Measurements from ENCODE around the gene FKBP9. TPM values are rescaled to one million over a fixed set of nuclear protein-coding genes. Genes with fewer than 3 reads are reported as not detected.
"Not testable (repeated sequence)": the region's sequence is repeated elsewhere in the genome, so short reads cannot be mapped to it uniquely, and the experiment has no call there.

The FKBP9 gene
- total RNA-seq, 2 donors from 2014 or later = 0.61 to 0.74 TPM

DNA sequence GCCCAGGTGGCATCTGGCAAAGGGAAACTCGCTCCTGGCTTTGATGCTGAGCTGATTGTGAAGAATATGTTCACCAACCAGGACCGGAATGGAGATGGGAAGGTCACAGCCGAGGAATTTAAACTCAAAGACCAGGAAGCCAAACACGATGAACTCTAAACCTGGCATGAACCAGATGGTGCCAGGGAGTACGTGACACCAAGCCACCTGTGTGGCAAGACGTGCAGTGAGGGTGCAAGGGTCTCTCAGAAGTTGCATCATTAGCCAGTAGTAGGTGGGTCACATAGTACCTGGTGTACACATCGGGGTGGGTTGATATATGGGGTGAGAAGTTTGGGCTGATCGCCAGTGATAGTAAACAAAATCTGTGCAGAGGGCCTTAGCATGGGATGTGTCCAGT lies 48.0 kb downstream of the FKBP9 start:
- H3K36me3 Mint-ChIP-seq, H3K9me3 Mint-ChIP-seq: not testable (repeated sequence)

GRCh38 chr7:33005690-33006089 lies 48.5 kb downstream of the FKBP9 start:
- not testable (repeated sequence) for H3K4me3 Mint-ChIP-seq; H3K27me3 Mint-ChIP-seq; H3K36me3 Mint-ChIP-seq; H3K9me3 Mint-ChIP-seq; H3K27ac Mint-ChIP-seq; H3K4me1 Mint-ChIP-seq (ENCODE audit: low read depth in 2 of 2); DNase-seq (ENCODE audit: low spot score); ATAC-seq

More for the DNA sequence above, 48.0 kb downstream of the FKBP9 start:
- not testable (repeated sequence) for H3K4me3 Mint-ChIP-seq; H3K27me3 Mint-ChIP-seq; DNase-seq (ENCODE audit: low spot score); H3K4me1 Mint-ChIP-seq (ENCODE audit: low read depth in 2 of 2); ATAC-seq; H3K27ac Mint-ChIP-seq

GRCh38 chr7:33009734-33010133 lies 52.5 kb downstream of the FKBP9 start:
- ATAC-seq = no peak
- H3K27ac Mint-ChIP-seq = no peak overlapping the region
- peaks cover 17% of the 10 kb centered on the region for H3K36me3 Mint-ChIP-seq
- H3K4me1 Mint-ChIP-seq (ENCODE audit: low read depth in 2 of 2) = peaks cover 0 to 3% of the 10 kb centered on the region in 2 donors
- DNase-seq (ENCODE audit: low spot score) = no peak
- H3K27me3 Mint-ChIP-seq = no peaks in the 10 kb centered on the region
- no peak overlapping the region for H3K4me3 Mint-ChIP-seq
- no peaks in the 10 kb centered on the region for H3K9me3 Mint-ChIP-seq

DNA sequence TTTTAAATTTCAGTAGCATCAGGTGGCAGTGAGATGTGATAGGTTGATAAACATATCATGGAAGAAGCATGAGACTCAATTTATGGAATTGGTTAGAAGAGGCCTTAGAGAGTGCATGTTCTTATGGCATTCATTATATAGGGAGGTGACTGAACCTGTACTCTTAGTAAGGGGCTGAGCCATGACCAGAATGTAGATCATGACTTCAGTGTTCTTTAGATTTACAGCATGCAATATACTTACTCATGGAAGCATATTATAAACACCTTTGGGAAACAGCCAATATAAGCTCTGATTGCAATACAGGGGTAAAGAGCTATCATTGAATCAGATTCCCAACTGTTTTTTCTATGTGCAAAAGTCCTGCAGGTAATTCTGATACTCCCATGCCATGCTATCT lies 55.1 kb downstream of the FKBP9 start:
- ATAC-seq (no peak), DNase-seq (ENCODE audit: low spot score) (no peak)
- Mint-ChIP-seq H3K4me3 (no peak overlapping the region), H3K9me3 (no peaks in the 10 kb centered on the region), H3K4me1 (ENCODE audit: low read depth in 2 of 2) (peaks cover 0 to 3% of the 10 kb centered on the region in 2 donors), H3K27ac (no peak overlapping the region), H3K36me3 (peaks cover 27% of the 10 kb centered on the region), H3K27me3 (no peaks in the 10 kb centered on the region)

- Mint-ChIP-seq H3K27me3 (no peaks in the 10 kb centered on the region), H3K36me3 (peaks cover 5% of the 10 kb centered on the region), H3K9me3 (no peaks in the 10 kb centered on the region), H3K4me1 (ENCODE audit: low read depth in 2 of 2) (no peaks in the 10 kb centered on the region), H3K27ac (no peak overlapping the region), H3K4me3 (no peak overlapping the region)
- DNase-seq (ENCODE audit: low spot score) (no peak), ATAC-seq (no peak)
Observed at GRCh38 chr7:33024189-33024757, 67.0 kb downstream of the FKBP9 start.

- Mint-ChIP-seq H3K4me1 (ENCODE audit: low read depth in 2 of 2) (peaks cover 20 to 37% of the 10 kb centered on the region in 2 donors), H3K9me3 (no peaks in the 10 kb centered on the region)
Observed at GRCh38 chr7:33035776-33036175, 78.5 kb downstream of the FKBP9 start.

DNA sequence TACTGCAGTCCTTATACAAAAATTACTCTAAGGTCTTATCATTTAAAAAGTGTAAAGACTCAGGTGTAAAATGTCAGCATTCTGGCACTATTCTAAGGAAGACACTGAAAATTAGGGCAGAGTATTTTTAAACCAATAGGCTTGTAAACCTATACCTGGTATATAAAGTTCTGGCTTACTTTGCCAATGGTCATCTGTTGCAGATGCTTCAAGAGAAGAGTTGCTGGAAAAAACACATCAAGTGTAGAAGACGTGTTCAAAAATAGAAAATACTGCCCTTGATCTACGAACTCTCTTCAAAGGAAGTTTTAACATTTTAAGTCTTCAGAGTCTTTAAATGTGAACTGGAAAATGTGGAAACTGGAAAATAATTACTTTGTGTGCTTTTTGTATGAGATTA lies 81.4 kb downstream of the FKBP9 start:
- Mint-ChIP-seq H3K9me3 (no peaks in the 10 kb centered on the region), H3K27me3 (no peaks in the 10 kb centered on the region), H3K36me3 (peaks cover 4% of the 10 kb centered on the region), H3K4me3 (peak overlapping the region; percentile 52), H3K27ac (peak overlapping the region; percentile 27 to 87), H3K4me1 (ENCODE audit: low read depth in 2 of 2) (peaks cover 24 to 43% of the 10 kb centered on the region in 2 donors)
- ATAC-seq = no peak
- DNase-seq (ENCODE audit: low spot score) = no peak

More at GRCh38 chr7:33035776-33036175, 78.5 kb downstream of the FKBP9 start:
- H3K4me3 Mint-ChIP-seq = no peak overlapping the region
- H3K36me3 Mint-ChIP-seq = peaks cover 4% of the 10 kb centered on the region
- no peaks in the 10 kb centered on the region for H3K27me3 Mint-ChIP-seq
- ATAC-seq (no peak), DNase-seq (ENCODE audit: low spot score) (no peak)
- no peak overlapping the region for H3K27ac Mint-ChIP-seq

GRCh38 chr7:33039257-33039902 lies 82.1 kb downstream of the FKBP9 start:
- DNase-seq (ENCODE audit: low spot score) (no peak), ATAC-seq (peak in 1 of 2 donors; percentile 79)
- Mint-ChIP-seq H3K27ac (peak overlapping the region; percentile 27 to 87), H3K4me3 (peak overlapping the region; percentile 76), H3K27me3 (no peaks in the 10 kb centered on the region), H3K9me3 (no peaks in the 10 kb centered on the region), H3K4me1 (ENCODE audit: low read depth in 2 of 2) (peaks cover 28 to 46% of the 10 kb centered on the region in 2 donors), H3K36me3 (peaks cover 3% of the 10 kb centered on the region)

GRCh38 chr7:33039903-33040292 lies 82.7 kb downstream of the FKBP9 start:
- H3K4me1 Mint-ChIP-seq (ENCODE audit: low read depth in 2 of 2) = peaks cover 27 to 46% of the 10 kb centered on the region in 2 donors
- DNase-seq (ENCODE audit: low spot score) = no peak
- peak overlapping the region; percentile 27 to 87 for H3K27ac Mint-ChIP-seq
- H3K36me3 Mint-ChIP-seq = no peaks in the 10 kb centered on the region
- H3K9me3 Mint-ChIP-seq = no peaks in the 10 kb centered on the region
- H3K27me3 Mint-ChIP-seq = no peaks in the 10 kb centered on the region
- no peak for ATAC-seq
- H3K4me3 Mint-ChIP-seq = peak overlapping the region; percentile 76

GRCh38 chr7:33040803-33041516 lies 83.7 kb downstream of the FKBP9 start:
- Mint-ChIP-seq H3K27ac (peak overlapping the region; percentile 88 to 92), H3K9me3 (no peaks in the 10 kb centered on the region), H3K36me3 (no peaks in the 10 kb centered on the region), H3K4me3 (peak overlapping the region; percentile 79), H3K27me3 (no peaks in the 10 kb centered on the region), H3K4me1 (ENCODE audit: low read depth in 2 of 2) (peaks cover 30 to 49% of the 10 kb centered on the region in 2 donors)
- peak; percentile 67 for DNase-seq (ENCODE audit: low spot score)
- peak; percentile 93 to 99 for ATAC-seq

- Mint-ChIP-seq H3K27ac (peak overlapping the region; percentile 88 to 92), H3K4me3 (no peak overlapping the region), H3K27me3 (no peaks in the 10 kb centered on the region), H3K9me3 (no peaks in the 10 kb centered on the region), H3K4me1 (ENCODE audit: low read depth in 2 of 2) (peaks cover 30 to 44% of the 10 kb centered on the region in 2 donors), H3K36me3 (no peaks in the 10 kb centered on the region)
- DNase-seq (ENCODE audit: low spot score) (no peak), ATAC-seq (no peak)
Observed at GRCh38 chr7:33041631-33042428, 84.6 kb downstream of the FKBP9 start.

DNA sequence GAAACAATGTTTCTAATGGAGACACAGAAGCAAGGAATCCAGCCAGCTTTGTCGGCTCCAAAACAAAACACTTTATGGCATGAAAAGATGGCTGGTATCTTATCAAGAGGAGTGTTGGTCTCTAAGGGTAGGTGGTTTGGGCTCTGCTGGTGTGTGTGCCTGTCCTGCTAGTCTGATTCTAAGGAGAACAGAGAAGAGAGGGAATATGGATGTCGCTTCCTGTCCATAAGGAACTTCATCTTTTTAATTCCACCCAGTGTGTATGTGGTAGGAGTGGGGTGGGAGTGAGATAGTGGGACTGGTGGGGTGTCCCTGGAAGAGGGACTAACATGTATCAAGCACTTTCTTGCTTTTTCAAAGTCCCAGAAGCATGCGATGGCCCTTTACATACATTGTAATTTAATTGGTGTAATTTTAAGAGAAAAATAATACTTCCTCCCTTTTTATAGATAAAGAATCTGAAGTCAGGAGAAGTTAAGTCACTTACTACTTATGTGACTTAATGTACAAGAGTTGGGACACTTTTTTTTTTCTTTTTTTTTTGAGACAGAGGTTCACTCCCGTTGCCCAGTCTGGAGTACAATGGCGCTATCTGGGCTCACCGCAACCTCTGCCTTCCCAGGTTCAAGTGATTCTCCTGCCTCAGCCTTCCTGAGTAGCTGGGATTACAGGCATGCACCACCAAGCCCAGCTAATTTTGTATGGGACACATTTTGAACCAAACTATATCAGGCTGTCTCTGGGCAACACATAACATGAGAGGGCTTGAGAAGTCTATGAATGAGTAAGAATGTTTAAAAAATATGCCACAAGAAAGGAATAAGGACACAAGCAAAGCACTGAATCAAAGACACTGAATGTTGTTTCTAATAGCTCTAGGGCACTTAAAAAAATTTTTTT lies 86.5 kb downstream of the FKBP9 start:
- no peaks in the 10 kb centered on the region for H3K36me3 Mint-ChIP-seq
- no peaks in the 10 kb centered on the region for H3K9me3 Mint-ChIP-seq
- H3K4me3 Mint-ChIP-seq = no peak overlapping the region
- DNase-seq (ENCODE audit: low spot score) (no peak), ATAC-seq (no peak)
- no peaks in the 10 kb centered on the region for H3K27me3 Mint-ChIP-seq
- H3K27ac Mint-ChIP-seq = peak overlapping the region in 1 of 2 donors; percentile 53
- peaks cover 29 to 39% of the 10 kb centered on the region in 2 donors for H3K4me1 Mint-ChIP-seq (ENCODE audit: low read depth in 2 of 2)

GRCh38 chr7:33044401-33044718 lies 87.1 kb downstream of the FKBP9 start:
- H3K4me3 Mint-ChIP-seq = no peak overlapping the region
- H3K27ac Mint-ChIP-seq = peak overlapping the region in 1 of 2 donors; percentile 53
- no peaks in the 10 kb centered on the region for H3K27me3 Mint-ChIP-seq

More at GRCh38 chr7:33044401-33044718, 87.1 kb downstream of the FKBP9 start:
- ATAC-seq (no peak), DNase-seq (ENCODE audit: low spot score) (no peak)
- Mint-ChIP-seq H3K9me3 (no peaks in the 10 kb centered on the region), H3K4me1 (ENCODE audit: low read depth in 2 of 2) (peaks cover 26 to 35% of the 10 kb centered on the region in 2 donors), H3K36me3 (no peaks in the 10 kb centered on the region)

Measured in natural killer cell treated with Interleukin-12 subunit alpha and Interleukin-12 subunit beta and Interleukin-15 and Interleukin-18, amount 100 ng/mL, for 72 hours (primary cell).